ENCODE data around the gene TLCD1.

The TLCD1 gene

GRCh38 chr17:28726226-28726626 is at the start of gene TLCD1:
TSS of gene TLCD1 (minus strand) at chr17:28726233. CDS start at chr17:28726097, 136 bp downstream.
- no peak for TF ChIP-seq CTCF (IDR thresholded peaks at IDR 0.05; ENCODE audit: extremely low read depth, missing control alignments)
- peak; percentile 90 for DNase-seq (ENCODE audit: low spot score)

GRCh38 chr17:28774206-28774605 is 48.2 kb upstream of the TLCD1 start:
- no peak for TF ChIP-seq CTCF (IDR thresholded peaks at IDR 0.05; ENCODE audit: extremely low read depth, missing control alignments)
- DNase-seq (ENCODE audit: low spot score), result no peak

- TF ChIP-seq CTCF (IDR thresholded peaks at IDR 0.05; ENCODE audit: extremely low read depth, missing control alignments), result no peak
- DNase-seq (ENCODE audit: low spot score), result no peak
Measured at GRCh38 chr17:28773736-28774135, 47.7 kb upstream of the TLCD1 start.

GRCh38 chr17:28765038-28765437 is 39.0 kb upstream of the TLCD1 start:
- no peak for TF ChIP-seq CTCF (IDR thresholded peaks at IDR 0.05; ENCODE audit: extremely low read depth, missing control alignments)
- DNase-seq (ENCODE audit: low spot score), result no peak

GRCh38 chr17:28763804-28764266 is 37.8 kb upstream of the TLCD1 start:
- peak; percentile 47 for TF ChIP-seq CTCF (IDR thresholded peaks at IDR 0.05; ENCODE audit: extremely low read depth, missing control alignments)
- peak; percentile 72 for DNase-seq (ENCODE audit: low spot score)

GRCh38 chr17:28763137-28763799 is 37.2 kb upstream of the TLCD1 start:
- peak; percentile 67 for DNase-seq (ENCODE audit: low spot score)
- TF ChIP-seq CTCF (IDR thresholded peaks at IDR 0.05; ENCODE audit: extremely low read depth, missing control alignments), result no peak

GRCh38 chr17:28760601-28761562 is 34.8 kb upstream of the TLCD1 start:
- no peak for DNase-seq (ENCODE audit: low spot score)
- TF ChIP-seq CTCF (IDR thresholded peaks at IDR 0.05; ENCODE audit: extremely low read depth, missing control alignments), result no peak
